ENCODE data around the gene KCNH3. TPM values are rescaled to one million over a fixed set of nuclear protein-coding genes. Genes with fewer than 3 reads are reported as not detected.
"Not testable (repeated sequence)": the region's sequence is repeated elsewhere in the genome, so short reads cannot be mapped to it uniquely, and the experiment has no call there.

The KCNH3 gene
- total RNA-seq, 2 donors from 2014 or later, result 1.3 to 1.6 TPM

DNA sequence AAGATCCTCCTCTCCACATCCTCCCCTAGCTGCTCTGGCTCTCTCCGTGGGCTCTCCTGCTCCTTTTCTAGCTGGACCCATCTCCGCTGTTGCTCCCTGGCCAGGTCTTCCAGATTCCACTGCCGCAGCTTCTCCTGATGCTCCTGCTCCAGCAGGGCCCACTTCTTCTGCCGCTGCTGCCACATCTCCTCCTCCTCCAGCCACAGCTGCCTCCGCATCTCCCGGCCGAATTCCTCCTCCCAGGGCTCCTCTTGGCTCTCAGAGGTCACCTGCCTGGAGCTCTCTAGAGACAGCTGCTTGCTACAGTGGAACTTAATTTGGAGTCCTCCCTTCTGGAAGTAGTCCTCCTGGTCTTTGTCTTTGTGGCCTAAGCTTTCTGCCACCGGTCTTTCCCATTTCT is 61.1 kb downstream of the KCNH3 start:
- DNase-seq (no peak), ATAC-seq (no peak)
- no peaks in the 10 kb centered on the region for H3K4me1 ChIP-seq
- no peak overlapping the region for H3K27ac ChIP-seq
- 89 to 96% methylated on average over 8 of the region's 8 CpGs for WGBS, 2 donors
- no peaks in the 10 kb centered on the region for H3K27me3 ChIP-seq
- no peaks in the 10 kb centered on the region for H3K9me3 ChIP-seq
- H3K4me3 ChIP-seq, result no peak overlapping the region
- no peaks in the 10 kb centered on the region for H3K36me3 ChIP-seq (replicated peaks in 1 of 2; ENCODE audit: insufficient read depth in 1 of 2, low read depth in 2 of 2)
- TF ChIP-seq POLR2A (IDR thresholded peaks at IDR 0.05), result no peak
- TF ChIP-seq, protein P1, sequence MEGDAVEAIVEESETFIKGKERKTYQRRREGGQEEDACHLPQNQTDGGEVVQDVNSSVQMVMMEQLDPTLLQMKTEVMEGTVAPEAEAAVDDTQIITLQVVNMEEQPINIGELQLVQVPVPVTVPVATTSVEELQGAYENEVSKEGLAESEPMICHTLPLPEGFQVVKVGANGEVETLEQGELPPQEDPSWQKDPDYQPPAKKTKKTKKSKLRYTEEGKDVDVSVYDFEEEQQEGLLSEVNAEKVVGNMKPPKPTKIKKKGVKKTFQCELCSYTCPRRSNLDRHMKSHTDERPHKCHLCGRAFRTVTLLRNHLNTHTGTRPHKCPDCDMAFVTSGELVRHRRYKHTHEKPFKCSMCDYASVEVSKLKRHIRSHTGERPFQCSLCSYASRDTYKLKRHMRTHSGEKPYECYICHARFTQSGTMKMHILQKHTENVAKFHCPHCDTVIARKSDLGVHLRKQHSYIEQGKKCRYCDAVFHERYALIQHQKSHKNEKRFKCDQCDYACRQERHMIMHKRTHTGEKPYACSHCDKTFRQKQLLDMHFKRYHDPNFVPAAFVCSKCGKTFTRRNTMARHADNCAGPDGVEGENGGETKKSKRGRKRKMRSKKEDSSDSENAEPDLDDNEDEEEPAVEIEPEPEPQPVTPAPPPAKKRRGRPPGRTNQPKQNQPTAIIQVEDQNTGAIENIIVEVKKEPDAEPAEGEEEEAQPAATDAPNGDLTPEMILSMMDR (IDR thresholded peaks at IDR 0.05), result no peak
- intact Hi-C loops (cut with DNase I), result no loop called here

DNA sequence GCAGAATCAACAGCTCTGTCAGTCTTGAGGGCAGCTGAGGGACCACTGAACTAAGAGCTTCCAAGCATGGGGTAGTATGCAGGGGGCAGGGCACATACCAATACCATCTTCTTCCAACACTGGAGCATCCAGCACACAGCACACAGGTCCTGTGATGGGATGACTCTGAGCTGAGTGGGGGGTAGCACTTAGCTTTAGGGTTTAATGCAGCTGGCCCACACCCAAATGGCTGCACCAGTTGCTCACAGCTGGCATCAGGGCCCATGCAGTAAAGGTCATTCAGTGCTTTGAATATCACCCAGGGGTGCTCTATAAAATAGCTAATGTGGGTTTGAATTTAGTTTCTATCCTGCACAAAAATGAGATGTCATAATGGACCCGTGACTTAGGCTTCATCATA is 64.9 kb downstream of the KCNH3 start:
- ATAC-seq (no peak), DNase-seq (no peak)
- Histone ChIP-seq H3K9me3 (no peaks in the 10 kb centered on the region), H3K4me1 (no peaks in the 10 kb centered on the region), H3K27me3 (no peaks in the 10 kb centered on the region), H3K27ac (no peak overlapping the region), H3K4me3 (no peak overlapping the region), H3K36me3 (replicated peaks in 1 of 2; ENCODE audit: insufficient read depth in 1 of 2, low read depth in 2 of 2) (no peaks in the 10 kb centered on the region)
- WGBS, 2 donors, result 67 to 81% methylated on average over 1 of the region's 1 CpG
- TF ChIP-seq, protein P1 (IDR thresholded peaks at IDR 0.05), result no peak
- TF ChIP-seq POLR2A (IDR thresholded peaks at IDR 0.05), result no peak
- intact Hi-C loops (cut with DNase I), result no loop called here

DNA sequence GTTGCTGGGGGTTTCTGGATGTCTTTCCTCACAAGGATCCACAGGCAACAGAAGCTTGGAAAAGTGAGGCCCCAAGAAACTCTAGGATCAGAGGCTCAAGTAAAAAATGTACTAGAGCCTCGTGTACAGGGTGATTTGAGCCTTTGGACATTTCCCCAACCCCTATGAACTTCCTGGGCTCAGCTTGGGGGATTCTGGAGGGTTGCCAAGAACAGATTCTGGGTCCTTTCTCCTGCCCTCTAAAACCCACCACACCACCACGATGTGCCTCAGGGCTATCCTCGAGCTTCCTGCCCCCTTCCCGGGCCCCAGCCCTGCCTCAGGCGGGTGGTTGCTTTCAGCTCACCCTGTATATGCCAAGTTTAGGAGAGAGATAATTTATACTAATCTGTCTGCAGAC is 66.0 kb downstream of the KCNH3 start:
- no peaks in the 10 kb centered on the region for H3K9me3 ChIP-seq
- H3K4me3 ChIP-seq, result no peak overlapping the region
- intact Hi-C loops (cut with DNase I), result no loop called here
- H3K4me1 ChIP-seq, result no peaks in the 10 kb centered on the region
- TF ChIP-seq, protein P1 (IDR thresholded peaks at IDR 0.05), result no peak
- no peak for TF ChIP-seq POLR2A (IDR thresholded peaks at IDR 0.05)
- H3K36me3 ChIP-seq (replicated peaks in 1 of 2; ENCODE audit: insufficient read depth in 1 of 2, low read depth in 2 of 2), result no peaks in the 10 kb centered on the region
- WGBS, 2 donors, result 58 to 66% methylated on average over 3 to 5 of the region's 5 CpGs
- H3K27me3 ChIP-seq, result no peaks in the 10 kb centered on the region
- DNase-seq (no peak), ATAC-seq (no peak)
- no peak overlapping the region for H3K27ac ChIP-seq

DNA sequence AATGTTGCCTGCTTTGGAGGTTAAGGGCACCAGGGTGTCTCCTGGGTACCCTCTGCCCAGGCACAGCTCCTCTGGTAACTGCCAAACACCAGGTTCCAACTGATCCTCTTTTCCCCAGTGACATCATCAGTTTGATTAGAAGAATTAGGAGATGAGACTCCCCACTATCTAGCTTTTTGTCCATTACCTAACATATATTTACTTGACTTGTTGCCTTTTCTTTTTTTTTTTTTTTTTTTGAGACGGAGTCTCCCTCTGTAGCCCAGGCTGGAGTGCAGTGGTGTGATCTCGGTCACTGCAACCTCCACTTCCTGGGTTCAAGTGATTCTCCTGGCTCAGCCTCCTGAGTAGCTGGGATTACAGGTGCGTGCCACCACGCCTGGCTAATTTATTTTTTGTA is 66.7 kb downstream of the KCNH3 start, which contains the start of gene FAM186B:
Gene FAM186B (minus strand): TSS at position 101 of the 400 bp plus-strand sequence. CDS start 162 bp downstream, outside the sequence.
- H3K27me3 ChIP-seq; ATAC-seq; H3K27ac ChIP-seq; DNase-seq; intact Hi-C loops (cut with DNase I); H3K36me3 ChIP-seq (replicated peaks in 1 of 2; ENCODE audit: insufficient read depth in 1 of 2, low read depth in 2 of 2); H3K4me1 ChIP-seq; H3K4me3 ChIP-seq; H3K9me3 ChIP-seq: not testable (repeated sequence)
- WGBS, 2 donors, result 89 to 96% methylated on average over 4 of the region's 4 CpGs

Small RNA genes lying within 50 kb of the gene (small RNA-seq; reads per million reads assigned to genes)
- not detected for gene POLR2KP1
- gene RNU6-834P, result not detected

Other genes starting within 250 kb of the KCNH3 start
- 1 to 10 TPM in 1 of 2 donors, not detected in 1; 9.6 TPM for gene PRPH, start 243.9 kb upstream of the KCNH3 start, total RNA-seq
- not detected for gene TROAP, start 215.8 kb upstream of the KCNH3 start, total RNA-seq
- gene C1QL4, start 201.8 kb upstream of the KCNH3 start, total RNA-seq, result not detected
- 10 to 100 TPM in 1 of 2 donors, 1 to 10 TPM in 1; 7.3 to 10.9 TPM for gene DNAJC22, start 192.1 kb upstream of the KCNH3 start, total RNA-seq
- gene SPATS2, start 171.6 kb upstream of the KCNH3 start, total RNA-seq, result 10 to 100 TPM; 10.9 to 17.5 TPM
- gene MCRS1, start 29.1 kb downstream of the KCNH3 start, total RNA-seq, result 10 to 100 TPM; 34.2 to 49.8 TPM
- under 1 TPM in 1 of 2 donors, not detected in 1; 0.78 TPM for gene FAM186B, start 66.6 kb downstream of the KCNH3 start, total RNA-seq
- 1 to 10 TPM; 6.3 to 9.3 TPM for gene PRPF40B, start 84.5 kb downstream of the KCNH3 start, total RNA-seq
- gene FMNL3, start 168.4 kb downstream of the KCNH3 start, total RNA-seq, result 1 to 10 TPM; 3.0 to 6.2 TPM
- 100 to 1,000 TPM; 234 to 256 TPM for gene TMBIM6, start 202.5 kb downstream of the KCNH3 start, total RNA-seq